Lung (tissue), 12 donors: ENCODE results near the gene ZBTB39. TPM values are rescaled to one million over a fixed set of nuclear protein-coding genes. Genes with fewer than 3 reads are reported as not detected.

Experiments
- ATAC-seq: fragments of 200-7000 bp; cut with Tn5 transposase; one replicate; pipeline ENCODE4 v1.9.1; 2020; ENCODE audit warnings: moderate number of reproducible peaks; ENCODE audit not compliant: insufficient read depth, low FRiP score
- DNase-seq, 3 donors: peaks; one replicate each; pipeline ENCODE4 v3.0.0-alpha.2; 2013 to 2017
- H3K27ac ChIP-seq, 2 donors: one replicate each; pipeline ENCODE4 v1.5.1; 2013; ENCODE audit warnings: mild to moderate bottlenecking in 2 of 2, moderate library complexity in 2 of 2, control low read depth in 1 of 2, inconsistent platforms in 1 of 2, low read depth in 1 of 2, low read length in 1 of 2
- H3K27me3 ChIP-seq, 3 donors: one replicate each; pipeline ENCODE4 v1.5.1; 2013; ENCODE audit warnings: low read length in 2 of 3; ENCODE audit not compliant: control insufficient read depth in 3 of 3, insufficient read depth in 3 of 3
- H3K36me3 ChIP-seq, 4 donors: one replicate each; pipeline ENCODE4 v1.5.1; 2013; ENCODE audit warnings: low read length in 4 of 4, mild to moderate bottlenecking in 1 of 4, moderate library complexity in 1 of 4; ENCODE audit not compliant: control insufficient read depth in 4 of 4, insufficient read depth in 4 of 4
- H3K4me1 ChIP-seq, 5 donors: one replicate each; pipeline ENCODE4 v1.5.1; 2013; ENCODE audit warnings: low read length in 5 of 5, mild to moderate bottlenecking in 2 of 5, moderate library complexity in 1 of 5; ENCODE audit not compliant: control insufficient read depth in 5 of 5, insufficient read depth in 5 of 5
- H3K4me3 ChIP-seq: one replicate; pipeline ENCODE4 v1.5.1; 2013; ENCODE audit warnings: mild to moderate bottlenecking, control low read depth, moderate library complexity
- H3K9ac ChIP-seq, 2 donors: one replicate each; pipeline ENCODE4 v1.5.1; 2013; ENCODE audit warnings: low read length in 2 of 2, control low read depth in 1 of 2; ENCODE audit not compliant: insufficient read depth in 1 of 2
- H3K9me3 ChIP-seq, 4 donors: one replicate each; pipeline ENCODE4 v1.5.1; 2013; ENCODE audit warnings: low read length in 3 of 4, mild to moderate bottlenecking in 1 of 4, moderate library complexity in 1 of 4; ENCODE audit not compliant: control insufficient read depth in 4 of 4, insufficient read depth in 3 of 4
- CTCF ChIP-seq: IDR thresholded peaks from 2 replicates; pipeline ENCODE4 v1.5.1; 2012; ENCODE audit warnings: mild to moderate bottlenecking; ENCODE audit errors: control extremely low read depth, extremely low read depth
- WGBS, 2 donors: extraction: QIAGEN DNeasy Blood & Tissue Kit; methylation state at CpG; one replicate each; pipeline ENCODE4 v1.1.7; 2013; 5-methylcytosine and 5-hydroxymethylcytosine counted together
- polyA plus RNA-seq, 2 donors: library from polyadenylated mRNA; stranded (reverse); fragments of 200-250 nt; gene quantifications; one replicate each; pipeline ENCODE4 v1.2.1, GENCODE V29; 2013
- total RNA-seq, 2 donors: library from RNA; depleted of rRNA in 1 of 2; stranded (reverse); fragments of >200 nt in 1 of 2; gene quantifications; one replicate each; pipeline ENCODE4 v1.2.1, GENCODE V29; 2014 to 2021
- donor health status: control.
- donor health status: control.
- donor health status: Bipolar disorder and iron deficiency.
- donor health status: healthy.
- donor health status: DM: yes; HTN: yes; CAD: no.

Gene ZBTB39
- total and polyA plus RNA-seq, 4 donors = 2.2 to 9.1 (median 4.5) TPM

GRCh38 chr12:56980941-56981530 is 25.3 kb downstream of the ZBTB39 start:
- no peaks in the 10 kb centered on the region for H3K27me3 ChIP-seq
- no peak overlapping the region for H3K9ac ChIP-seq
- 95 to 96% methylated on average over 4 of the region's 4 CpGs for WGBS, 2 donors
- no peaks in the 10 kb centered on the region for H3K9me3 ChIP-seq
- H3K4me3 ChIP-seq = no peak overlapping the region
- ATAC-seq (no peak), DNase-seq (no peak)
- TF ChIP-seq CTCF = no peak
- H3K36me3 ChIP-seq = no peaks in the 10 kb centered on the region
- H3K4me1 ChIP-seq = no peaks in the 10 kb centered on the region
- H3K27ac ChIP-seq = no peak overlapping the region

GRCh38 chr12:56980268-56980667 is 26.1 kb downstream of the ZBTB39 start:
- TF ChIP-seq CTCF = no peak
- 95 to 96% methylated on average over 6 of the region's 6 CpGs for WGBS, 2 donors
- Histone ChIP-seq H3K4me3 (no peak overlapping the region), H3K27ac (no peak overlapping the region), H3K36me3 (no peaks in the 10 kb centered on the region), H3K4me1 (no peaks in the 10 kb centered on the region), H3K27me3 (no peaks in the 10 kb centered on the region), H3K9ac (no peak overlapping the region), H3K9me3 (no peaks in the 10 kb centered on the region)
- DNase-seq = no peak
- ATAC-seq = no peak

- ATAC-seq = no peak
- no peak for DNase-seq
- no peak for TF ChIP-seq CTCF
Observed at GRCh38 chr12:56979628-56980027, 26.7 kb downstream of the ZBTB39 start.

More at GRCh38 chr12:56979628-56980027, 26.7 kb downstream of the ZBTB39 start:
- no peak overlapping the region for H3K9ac ChIP-seq
- H3K4me1 ChIP-seq = no peaks in the 10 kb centered on the region
- H3K4me3 ChIP-seq = no peak overlapping the region
- no peaks in the 10 kb centered on the region for H3K36me3 ChIP-seq
- 95 to 97% methylated on average over 3 of the region's 3 CpGs for WGBS, 2 donors
- H3K9me3 ChIP-seq = no peaks in the 10 kb centered on the region
- H3K27me3 ChIP-seq = no peaks in the 10 kb centered on the region
- H3K27ac ChIP-seq = no peak overlapping the region
